ENCODE results near the gene ITPRIPL2.
A peak's percentile ranks its signal among the peaks of the same experiment; 100 is the strongest.

The ITPRIPL2 gene

DNA sequence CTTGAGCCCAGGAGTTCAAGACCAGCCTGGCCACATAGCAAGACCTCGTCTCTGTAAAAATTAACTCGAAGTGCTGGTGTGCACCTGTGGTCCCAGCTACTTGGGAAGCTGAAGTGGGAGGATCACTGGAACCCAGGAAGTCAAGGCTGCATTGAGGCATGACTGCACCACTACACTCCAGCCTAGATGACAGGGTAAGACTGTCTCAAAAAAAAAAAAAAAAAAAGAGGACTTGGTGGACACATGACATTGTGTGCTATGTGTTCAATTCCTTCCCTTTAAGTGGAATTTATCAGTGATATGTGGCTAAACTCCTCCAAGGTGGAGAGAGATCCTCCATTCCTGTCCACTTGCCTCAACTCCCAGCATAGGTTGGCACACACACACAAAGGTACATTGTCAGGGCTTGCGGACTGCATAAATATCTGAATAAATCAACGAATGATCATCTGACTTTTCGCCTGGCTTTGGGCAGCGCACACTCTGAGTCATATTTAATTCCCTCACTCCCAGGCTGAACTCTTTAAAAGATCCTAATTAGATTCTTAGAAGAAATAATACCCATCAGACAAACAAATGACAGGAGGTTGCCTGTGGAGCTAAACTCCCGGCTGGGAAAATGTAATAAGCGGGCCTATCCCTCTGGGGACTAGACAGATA, 29.3 kb downstream of the ITPRIPL2 start:
- DNase-seq (ENCODE audit: low spot score), result no peak

DNA sequence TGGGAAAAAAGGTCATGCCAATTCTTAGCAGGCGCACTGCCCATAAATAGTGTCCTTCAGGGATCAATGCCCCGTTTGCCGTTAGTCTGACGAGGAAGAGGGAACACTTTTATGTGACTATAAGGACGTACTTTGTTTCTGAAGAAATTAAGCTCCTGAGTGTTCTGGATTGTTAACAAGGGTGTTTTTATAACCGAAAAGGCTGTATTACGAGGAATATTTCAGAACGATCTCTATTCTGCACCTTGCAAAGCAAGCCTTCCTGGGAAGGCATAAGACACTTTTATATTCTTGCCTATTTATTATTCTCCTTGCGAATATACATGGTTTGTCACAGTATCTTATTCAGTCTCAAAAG, 29.8 kb downstream of the ITPRIPL2 start:
- DNase-seq (ENCODE audit: low spot score), result no peak

- no peak for DNase-seq (ENCODE audit: low spot score)
These were observed 31.2 kb downstream of the ITPRIPL2 start for GRCh38 chr16:19145010-19145409.

- no peak for DNase-seq (ENCODE audit: low spot score)
These were observed 33.4 kb downstream of the ITPRIPL2 start for GRCh38 chr16:19147126-19147525.

- no peak for DNase-seq (ENCODE audit: low spot score)
These were observed 33.9 kb downstream of the ITPRIPL2 start for GRCh38 chr16:19147627-19148026.

DNA sequence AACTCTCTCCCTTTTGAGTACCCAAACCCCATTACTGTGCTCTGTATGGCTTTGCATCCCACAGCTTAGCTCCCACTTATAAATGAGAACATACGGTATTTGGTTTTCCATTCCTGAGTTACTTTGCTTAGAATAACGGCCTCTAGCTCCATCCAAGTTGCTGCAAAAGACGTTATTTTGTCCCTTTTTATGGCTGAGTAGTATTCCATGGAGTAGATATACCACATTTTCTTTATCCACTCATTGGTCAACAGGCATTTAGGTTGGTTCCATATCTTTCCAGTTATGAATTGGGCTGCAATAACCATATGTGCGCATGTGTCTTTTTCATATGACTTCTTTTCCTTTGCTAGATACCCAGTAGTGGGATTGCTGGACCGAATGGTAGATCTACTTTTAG, 34.4 kb downstream of the ITPRIPL2 start:
- DNase-seq (ENCODE audit: low spot score), result no peak

- DNase-seq (ENCODE audit: low spot score), result no peak
These were observed 37.5 kb downstream of the ITPRIPL2 start for GRCh38 chr16:19151310-19151709.

DNA sequence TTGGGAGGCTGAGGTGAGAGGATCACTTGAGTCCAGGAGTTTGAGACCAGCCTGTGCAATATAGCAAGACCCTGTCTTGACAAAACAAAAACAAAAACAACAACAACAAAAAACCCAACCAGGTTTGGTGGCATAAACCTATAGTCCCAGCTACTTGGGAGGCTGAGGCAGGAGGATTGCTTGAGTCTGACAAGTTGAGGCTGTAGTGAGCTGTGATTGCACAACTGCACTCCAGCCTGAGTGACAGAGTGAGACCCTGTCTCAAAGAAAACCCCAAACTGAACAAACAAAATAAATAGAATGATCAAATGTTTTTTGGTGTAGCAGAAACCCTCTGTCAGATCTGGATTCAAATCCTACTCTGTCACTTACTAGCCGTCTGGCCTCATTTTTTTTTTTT, 38.3 kb downstream of the ITPRIPL2 start:
- no peak for DNase-seq (ENCODE audit: low spot score)

GRCh38 chr16:19153876-19154275, 40.1 kb downstream of the ITPRIPL2 start:
- no peak for DNase-seq (ENCODE audit: low spot score)

GRCh38 chr16:19162085-19162484, 48.3 kb downstream of the ITPRIPL2 start:
- DNase-seq (ENCODE audit: low spot score), result no peak

GRCh38 chr16:19163215-19163614, 49.5 kb downstream of the ITPRIPL2 start:
- DNase-seq (ENCODE audit: low spot score), result no peak

GRCh38 chr16:19164285-19164684, 50.5 kb downstream of the ITPRIPL2 start:
- no peak for DNase-seq (ENCODE audit: low spot score)

DNA sequence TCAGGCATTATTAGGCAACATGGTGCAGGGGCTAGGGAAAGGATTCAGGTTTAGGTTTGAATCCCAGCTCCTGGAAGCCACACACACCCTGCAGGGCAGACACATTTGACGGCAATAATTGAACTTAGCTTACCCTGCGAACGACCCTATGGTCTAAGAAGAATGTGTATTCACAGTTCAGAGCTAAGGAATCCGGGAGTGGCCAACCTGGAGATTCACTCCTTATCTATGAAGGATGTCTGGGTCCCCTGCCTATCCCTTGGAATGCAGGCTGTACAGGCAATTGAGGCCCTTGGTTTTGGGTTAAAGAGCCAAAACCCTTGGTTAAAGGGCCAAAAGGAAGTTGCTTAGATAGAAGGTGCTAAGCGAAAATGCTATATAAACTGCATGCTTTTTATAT, 51.3 kb downstream of the ITPRIPL2 start:
- no peak for DNase-seq (ENCODE audit: low spot score)

DNA sequence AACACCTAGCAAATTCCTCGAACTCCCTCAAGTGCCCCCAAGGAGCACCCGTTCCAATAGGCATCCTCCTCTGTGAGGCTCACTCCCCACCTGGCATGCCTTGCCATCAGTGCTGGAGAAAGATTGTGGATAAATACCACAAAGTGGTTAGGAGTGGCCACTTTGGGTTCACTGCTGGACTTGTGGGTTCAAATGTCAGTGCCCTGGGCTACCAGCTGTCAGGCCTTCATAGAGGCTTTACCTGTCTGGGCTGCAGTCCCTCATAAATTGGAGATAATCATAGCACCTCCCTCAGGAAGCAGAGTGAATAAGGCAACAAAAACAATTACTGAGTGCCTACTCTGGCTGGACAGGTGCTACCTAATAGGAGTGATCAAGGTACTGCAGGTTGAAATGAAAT, 52.7 kb downstream of the ITPRIPL2 start:
- DNase-seq (ENCODE audit: low spot score), result no peak

- peak; percentile 81 for DNase-seq (ENCODE audit: low spot score)
These were observed 54.1 kb downstream of the ITPRIPL2 start, which contains the start of gene SYT17 for GRCh38 chr16:19167710-19168370. Gene SYT17 (plus strand): TSS chr16:19168240. CDS start chr16:19168647, 407 bp downstream.

GRCh38 chr16:19168371-19169081, 54.8 kb downstream of the ITPRIPL2 start:
- peak; percentile 57 for DNase-seq (ENCODE audit: low spot score)

GRCh38 chr16:19169082-19169639, 55.4 kb downstream of the ITPRIPL2 start:
- peak; percentile 13 for DNase-seq (ENCODE audit: low spot score)

DNA sequence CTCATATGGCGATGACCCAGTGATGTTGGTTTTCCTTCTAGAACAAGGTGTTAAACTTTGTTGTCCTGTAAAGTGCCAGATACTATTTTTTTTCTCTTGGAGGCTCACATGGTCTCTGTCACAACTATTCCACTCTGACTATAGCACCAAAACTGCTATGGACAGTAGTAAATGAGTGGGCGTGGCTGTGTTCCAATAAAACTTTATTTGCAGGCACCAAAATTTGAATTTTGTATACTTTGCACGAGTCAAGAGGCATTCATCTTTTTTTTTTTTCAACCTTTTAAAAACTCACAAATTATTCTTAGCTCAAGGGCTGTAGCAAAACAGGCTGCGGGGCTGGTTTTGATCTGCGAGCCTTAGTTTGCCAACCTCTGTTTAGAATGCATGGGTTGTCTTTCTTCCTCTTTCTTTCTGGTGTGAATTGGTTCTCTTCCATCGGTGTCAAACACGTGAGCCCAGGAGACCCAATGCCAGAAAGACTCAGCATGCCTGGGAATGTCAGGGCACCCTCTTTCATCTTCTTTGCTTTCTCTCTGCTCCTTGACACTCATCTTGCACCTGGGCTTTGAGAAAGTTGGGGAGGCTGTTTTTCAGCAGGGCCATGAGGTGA, 56.4 kb downstream of the ITPRIPL2 start:
- peak; percentile 47 for DNase-seq (ENCODE audit: low spot score)

All from Ammon's horn (tissue), 1 donor.